BE2C (cell line): ENCODE measurements around the gene TBC1D7.

Source experiments
- DNase-seq: peaks from one replicate; pipeline ENCODE4 v3.0.0-alpha.2; 2020
- H3K27me3 ChIP-seq: fragments of 250-450 bp; sonication (Bioruptor Pico); 2 replicates; pipeline ENCODE4 v1.5.1; 2020; ENCODE audit warnings: mild to moderate bottlenecking
- H3K36me3 ChIP-seq: fragments of 250-450 bp; sonication (Bioruptor Pico); 2 replicates; pipeline ENCODE4 v1.5.1; 2020; ENCODE audit warnings: mild to moderate bottlenecking
- H3K4me1 ChIP-seq: fragments of 250-450 bp; sonication (Bioruptor Pico); 2 replicates; pipeline ENCODE4 v1.5.1; 2020
- H3K4me3 ChIP-seq: 2 replicates; pipeline ENCODE4 v1.5.1; 2011; ENCODE audit warnings: low read depth, low read length
- H3K9me3 ChIP-seq: fragments of 250-450 bp; sonication (Bioruptor Pico); 2 replicates; pipeline ENCODE4 v1.5.1; 2020
- TF ChIP-seq, protein P1 (sequence below): IDR thresholded peaks from 2 replicates; pipeline ENCODE4 v1.5.1; 2012; ENCODE audit warnings: mild to moderate bottlenecking, low read depth, low read length

The TBC1D7 gene

GRCh38 chr6:13290335-13290734 is 38.0 kb downstream of the TBC1D7 start:
- TF ChIP-seq, protein P1, sequence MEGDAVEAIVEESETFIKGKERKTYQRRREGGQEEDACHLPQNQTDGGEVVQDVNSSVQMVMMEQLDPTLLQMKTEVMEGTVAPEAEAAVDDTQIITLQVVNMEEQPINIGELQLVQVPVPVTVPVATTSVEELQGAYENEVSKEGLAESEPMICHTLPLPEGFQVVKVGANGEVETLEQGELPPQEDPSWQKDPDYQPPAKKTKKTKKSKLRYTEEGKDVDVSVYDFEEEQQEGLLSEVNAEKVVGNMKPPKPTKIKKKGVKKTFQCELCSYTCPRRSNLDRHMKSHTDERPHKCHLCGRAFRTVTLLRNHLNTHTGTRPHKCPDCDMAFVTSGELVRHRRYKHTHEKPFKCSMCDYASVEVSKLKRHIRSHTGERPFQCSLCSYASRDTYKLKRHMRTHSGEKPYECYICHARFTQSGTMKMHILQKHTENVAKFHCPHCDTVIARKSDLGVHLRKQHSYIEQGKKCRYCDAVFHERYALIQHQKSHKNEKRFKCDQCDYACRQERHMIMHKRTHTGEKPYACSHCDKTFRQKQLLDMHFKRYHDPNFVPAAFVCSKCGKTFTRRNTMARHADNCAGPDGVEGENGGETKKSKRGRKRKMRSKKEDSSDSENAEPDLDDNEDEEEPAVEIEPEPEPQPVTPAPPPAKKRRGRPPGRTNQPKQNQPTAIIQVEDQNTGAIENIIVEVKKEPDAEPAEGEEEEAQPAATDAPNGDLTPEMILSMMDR = no peak
- no peaks in the 10 kb centered on the region for H3K27me3 ChIP-seq
- no peak overlapping the region for H3K4me3 ChIP-seq
- H3K4me1 ChIP-seq = no peaks in the 10 kb centered on the region
- DNase-seq = no peak
- no peaks in the 10 kb centered on the region; the same call in 1 of the 2 replicates for H3K36me3 ChIP-seq
- no peaks in the 10 kb centered on the region for H3K9me3 ChIP-seq

DNA sequence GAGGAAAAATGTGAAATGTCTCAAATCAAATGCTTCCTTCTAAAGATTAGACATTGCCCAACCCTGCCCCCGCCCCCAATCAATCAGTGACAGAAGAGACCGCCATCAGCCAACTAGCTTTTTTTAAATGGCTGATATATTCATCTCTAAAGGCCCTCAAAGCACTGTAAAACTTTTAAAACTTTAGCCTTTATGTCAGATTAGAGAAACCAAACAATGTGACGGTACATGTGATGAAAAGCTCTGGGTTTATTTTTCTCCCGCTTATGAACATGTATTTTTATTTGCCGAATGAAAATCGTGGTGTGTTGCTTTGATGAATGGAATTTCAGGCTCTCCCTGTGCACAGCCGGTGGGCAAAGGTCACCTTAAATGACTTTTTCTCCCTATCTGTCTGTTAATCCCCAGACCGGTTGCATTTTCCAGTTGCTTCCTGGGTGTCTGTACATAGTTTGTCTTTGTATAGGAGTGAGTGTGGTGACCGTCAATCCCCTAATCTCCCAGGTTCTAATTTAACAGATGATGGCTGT is 38.5 kb downstream of the TBC1D7 start:
- Histone ChIP-seq H3K9me3 (no peaks in the 10 kb centered on the region), H3K36me3 (no peaks in the 10 kb centered on the region; the same call in 1 of the 2 replicates), H3K4me1 (no peaks in the 10 kb centered on the region), H3K27me3 (no peaks in the 10 kb centered on the region), H3K4me3 (no peak overlapping the region)
- TF ChIP-seq, protein P1 = no peak
- DNase-seq = no peak

DNA sequence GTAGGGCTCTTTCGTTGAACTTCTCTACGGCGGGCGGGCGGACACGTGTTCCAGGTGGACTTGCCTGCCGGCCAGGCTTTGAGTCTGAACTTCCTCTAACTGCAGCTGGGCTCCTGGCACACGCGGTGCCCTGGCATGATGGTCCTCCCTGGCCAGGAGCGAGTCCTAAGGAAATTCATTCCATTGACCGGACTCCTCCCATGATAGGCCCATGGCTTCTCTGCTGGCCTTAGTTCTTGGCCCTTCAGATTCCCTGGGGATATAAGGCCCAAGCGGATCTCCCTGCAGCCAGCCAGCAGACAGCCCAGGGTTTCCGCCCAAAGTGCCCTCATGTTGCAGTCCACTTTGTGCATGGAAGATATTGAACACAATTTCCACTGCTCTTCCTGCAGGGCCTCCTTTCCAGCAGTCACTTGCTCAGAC is 39.4 kb downstream of the TBC1D7 start:
- no peaks in the 10 kb centered on the region for H3K36me3 ChIP-seq
- TF ChIP-seq, protein P1 = no peak

GRCh38 chr6:13288481-13288880 is 39.9 kb downstream of the TBC1D7 start:
- H3K9me3 ChIP-seq = no peaks in the 10 kb centered on the region
- H3K4me3 ChIP-seq = no peak overlapping the region
- H3K4me1 ChIP-seq = no peaks in the 10 kb centered on the region
- H3K36me3 ChIP-seq = no peaks in the 10 kb centered on the region
- no peak for DNase-seq
- no peaks in the 10 kb centered on the region for H3K27me3 ChIP-seq
- TF ChIP-seq, protein P1 = no peak

More for the DNA sequence above, 39.4 kb downstream of the TBC1D7 start:
- H3K4me3 ChIP-seq = no peak overlapping the region
- no peaks in the 10 kb centered on the region for H3K4me1 ChIP-seq
- no peak for DNase-seq
- no peaks in the 10 kb centered on the region for H3K9me3 ChIP-seq
- no peaks in the 10 kb centered on the region for H3K27me3 ChIP-seq

- no peaks in the 10 kb centered on the region for H3K4me1 ChIP-seq
- DNase-seq = no peak
- no peaks in the 10 kb centered on the region for H3K9me3 ChIP-seq
- H3K27me3 ChIP-seq = no peaks in the 10 kb centered on the region
- H3K36me3 ChIP-seq = no peaks in the 10 kb centered on the region
- H3K4me3 ChIP-seq = no peak overlapping the region
- TF ChIP-seq, protein P1 = no peak
Observed at GRCh38 chr6:13287104-13287503, 41.2 kb downstream of the TBC1D7 start.

- Histone ChIP-seq H3K27me3 (no peaks in the 10 kb centered on the region), H3K4me1 (no peaks in the 10 kb centered on the region), H3K9me3 (no peaks in the 10 kb centered on the region), H3K36me3 (no peaks in the 10 kb centered on the region), H3K4me3 (no peak overlapping the region)
- TF ChIP-seq, protein P1 = no peak
- no peak for DNase-seq
Observed at GRCh38 chr6:13286181-13286580, 42.2 kb downstream of the TBC1D7 start.
